Urinary bladder (tissue), 4 donors: Measurements from ENCODE around the gene ZNF878. TPM values are rescaled to one million over a fixed set of nuclear protein-coding genes. Genes with fewer than 3 reads are reported as not detected.

Experiments
- DNase-seq: peaks from one replicate; pipeline ENCODE4 v3.0.0-alpha.2; 2015; ENCODE audit errors: extremely low spot score
- H3K27ac ChIP-seq: one replicate; pipeline ENCODE4 v1.5.1; 2013; ENCODE audit warnings: low read depth, mild to moderate bottlenecking, moderate library complexity
- H3K36me3 ChIP-seq: one replicate; pipeline ENCODE4 v1.6.1; 2013; ENCODE audit warnings: mild to moderate bottlenecking, moderate library complexity; ENCODE audit not compliant: insufficient read depth
- H3K4me1 ChIP-seq: one replicate; pipeline ENCODE4 v1.6.1; 2013; ENCODE audit warnings: mild to moderate bottlenecking, moderate library complexity; ENCODE audit not compliant: insufficient read depth
- H3K4me3 ChIP-seq: one replicate; pipeline ENCODE4 v1.5.1; 2013; ENCODE audit warnings: low read depth, low read length
- WGBS: extraction: QIAGEN DNeasy Blood & Tissue Kit; methylation state at CpG from one replicate; pipeline ENCODE4 v1.1.7; 2013; 5-methylcytosine and 5-hydroxymethylcytosine counted together
- polyA plus RNA-seq: library from polyadenylated mRNA; stranded (reverse); fragments of 200-250 nt; gene quantifications from one replicate; pipeline ENCODE4 v1.2.3, GENCODE V29; 2013
- total RNA-seq: library from RNA; depleted of rRNA; stranded (reverse); fragments of >200 nt; gene quantifications from one replicate; pipeline ENCODE4 v1.2.3, GENCODE V29; 2014
- donor health status: healthy with polysubstance abuse.
- donor health status: healthy.

The ZNF878 gene
- total and polyA plus RNA-seq, 2 donors, result 0.08 to 0.85 TPM

- Histone ChIP-seq H3K36me3 (peaks cover 2% of the 10 kb centered on the region), H3K4me1 (no peaks in the 10 kb centered on the region), H3K4me3 (peak within 1 kb of the TSS; percentile 85), H3K27ac (peak within 1 kb of the TSS; percentile 95)
- DNase-seq, result peak; percentile 84
- 1% methylated on average over 66 of the region's 66 CpGs for WGBS
Observed at GRCh38 chr19:12064590-12065538, 12.1 kb upstream of the ZNF878 start, which contains the start of gene ZNF844. ZNF844 (plus strand) TSS chr19:12064731; CDS start chr19:12064874, 143 bp downstream.

GRCh38 chr19:12055784-12056183, 3.0 kb upstream of the ZNF878 start:
- Histone ChIP-seq H3K4me3 (no peak overlapping the region), H3K4me1 (no peaks in the 10 kb centered on the region), H3K36me3 (no peaks in the 10 kb centered on the region), H3K27ac (no peak overlapping the region)
- no peak for DNase-seq
- WGBS, result 70% methylated on average over 5 of the region's 5 CpGs

- Histone ChIP-seq H3K4me1 (no peaks in the 10 kb centered on the region), H3K4me3 (peak overlapping the region; percentile 49), H3K27ac (peak overlapping the region; percentile 2), H3K36me3 (no peaks in the 10 kb centered on the region)
- no peak for DNase-seq
- WGBS, result 1% methylated on average over 14 of the region's 14 CpGs
Observed at GRCh38 chr19:12052091-12052496, 667 bp downstream of the ZNF878 start.

- no peaks in the 10 kb centered on the region for H3K4me1 ChIP-seq
- no peak overlapping the region for H3K4me3 ChIP-seq
- 99% methylated on average over 2 of the region's 2 CpGs for WGBS
- no peak overlapping the region for H3K27ac ChIP-seq
- no peak for DNase-seq
- no peaks in the 10 kb centered on the region for H3K36me3 ChIP-seq
Observed at GRCh38 chr19:12047868-12048267, 4.9 kb downstream of the ZNF878 start.

- Histone ChIP-seq H3K27ac (no peak overlapping the region), H3K36me3 (no peaks in the 10 kb centered on the region), H3K4me1 (no peaks in the 10 kb centered on the region), H3K4me3 (no peak overlapping the region)
- DNase-seq, result no peak
- 96% methylated on average over 5 of the region's 5 CpGs for WGBS
Observed at GRCh38 chr19:12043752-12044422, 8.9 kb downstream of the ZNF878 start.

GRCh38 chr19:12042893-12043292, 9.9 kb downstream of the ZNF878 start:
- no peak for DNase-seq
- H3K27ac ChIP-seq, result no peak overlapping the region
- H3K36me3 ChIP-seq, result no peaks in the 10 kb centered on the region
- H3K4me3 ChIP-seq, result no peak overlapping the region
- no peaks in the 10 kb centered on the region for H3K4me1 ChIP-seq

- H3K4me3 ChIP-seq, result peak within 1 kb of the TSS; percentile 59
- H3K27ac ChIP-seq, result peak within 1 kb of the TSS; percentile 60
- DNase-seq, result peak; percentile 91
- under 1% methylated on average over 68 of the region's 68 CpGs for WGBS
- H3K36me3 ChIP-seq, result no peaks in the 10 kb centered on the region
- H3K4me1 ChIP-seq, result no peaks in the 10 kb centered on the region
Observed at GRCh38 chr19:12035220-12036172, 17.3 kb downstream of the ZNF878 start, which contains the start of gene ZNF433. ZNF433 (minus strand) TSS chr19:12035679; CDS start chr19:12035539, 140 bp downstream.

- 21% methylated on average over 8 of the region's 8 CpGs for WGBS
- DNase-seq, result no peak
- no peaks in the 10 kb centered on the region for H3K4me1 ChIP-seq
- no peak overlapping the region for H3K4me3 ChIP-seq
- no peak overlapping the region for H3K27ac ChIP-seq
- H3K36me3 ChIP-seq, result no peaks in the 10 kb centered on the region
Observed at GRCh38 chr19:12034620-12035019, 18.1 kb downstream of the ZNF878 start.

GRCh38 chr19:12034198-12034597, 18.6 kb downstream of the ZNF878 start:
- no peaks in the 10 kb centered on the region for H3K4me1 ChIP-seq
- DNase-seq, result no peak
- H3K4me3 ChIP-seq, result no peak overlapping the region
- no peak overlapping the region for H3K27ac ChIP-seq
- H3K36me3 ChIP-seq, result no peaks in the 10 kb centered on the region
- WGBS, result 73% methylated on average over 2 of the region's 2 CpGs

GRCh38 chr19:12015753-12016116, 37.0 kb downstream of the ZNF878 start:
- Histone ChIP-seq H3K4me1 (no peaks in the 10 kb centered on the region), H3K4me3 (no peak overlapping the region), H3K27ac (no peak overlapping the region), H3K36me3 (peaks cover 23% of the 10 kb centered on the region)
- DNase-seq, result no peak
- 53% methylated on average over 2 of the region's 2 CpGs for WGBS

- DNase-seq, result no peak
- WGBS, result 97% methylated on average over 9 of the region's 9 CpGs
- Histone ChIP-seq H3K27ac (no peak overlapping the region), H3K36me3 (peaks cover 23% of the 10 kb centered on the region), H3K4me1 (no peaks in the 10 kb centered on the region), H3K4me3 (no peak overlapping the region)
Observed at GRCh38 chr19:12015015-12015752, 37.6 kb downstream of the ZNF878 start.

- Histone ChIP-seq H3K4me3 (no peak overlapping the region), H3K4me1 (peaks cover 1% of the 10 kb centered on the region), H3K27ac (no peak overlapping the region), H3K36me3 (no peaks in the 10 kb centered on the region)
- 86% methylated on average over 9 of the region's 9 CpGs for WGBS
- no peak for DNase-seq
Observed at GRCh38 chr19:12000152-12000981, 52.4 kb downstream of the ZNF878 start.
